HepG2 (cell line): ENCODE data around the gene ZNF442.

ENCODE experiments used
- CEBPB ChIP-seq: IDR thresholded peaks from 2 replicates; pipeline ENCODE4 v1.6.1; 2011; ENCODE audit warnings: low read depth, low read length, improper control_type of control experiment, borderline replicate concordance
- FOXJ3 ChIP-seq: sonication (generic); formaldehyde crosslinking; IDR thresholded peaks from 2 replicates; pipeline ENCODE4 v1.4.0; 2020; ENCODE audit warnings: missing genetic modification reagents, mild to moderate bottlenecking, borderline replicate concordance
- MEIS2 ChIP-seq: sonication (generic); formaldehyde crosslinking; IDR thresholded peaks from 2 replicates; pipeline ENCODE4 v1.9.0; 2021; ENCODE audit warnings: mild to moderate bottlenecking, missing genetic modification reagents
- MXI1 ChIP-seq: IDR thresholded peaks from 3 replicates; pipeline ENCODE4 v1.6.1; 2012; ENCODE audit warnings: low read depth, low read length, inconsistent platforms, borderline replicate concordance
- NFYB ChIP-seq: sonication (generic); formaldehyde crosslinking; IDR thresholded peaks from 2 replicates; pipeline ENCODE4 v1.4.0; 2020; ENCODE audit warnings: missing genetic modification reagents
- TF ChIP-seq, protein P1 (sequence below): sonication (generic); formaldehyde crosslinking; IDR thresholded peaks from 2 replicates; pipeline ENCODE4 v1.5.0; 2020; ENCODE audit warnings: mild to moderate bottlenecking, missing genetic modification reagents, moderate library complexity
- TF ChIP-seq, protein P2 (sequence below): sonication (generic); formaldehyde crosslinking; IDR thresholded peaks from 2 replicates; pipeline ENCODE4 v1.4.0; 2020; ENCODE audit warnings: missing genetic modification reagents
- TF ChIP-seq, protein P3 (sequence below): sonication (generic); formaldehyde crosslinking; IDR thresholded peaks from 2 replicates; pipeline ENCODE4 v1.4.0; 2020; ENCODE audit warnings: missing genetic modification reagents
- TF ChIP-seq, protein P4 (sequence below): sonication (generic); formaldehyde crosslinking; IDR thresholded peaks from 2 replicates; pipeline ENCODE4 v1.8.1; 2022; ENCODE audit warnings: low read depth, mild to moderate bottlenecking, missing genetic modification reagents

DNA sequence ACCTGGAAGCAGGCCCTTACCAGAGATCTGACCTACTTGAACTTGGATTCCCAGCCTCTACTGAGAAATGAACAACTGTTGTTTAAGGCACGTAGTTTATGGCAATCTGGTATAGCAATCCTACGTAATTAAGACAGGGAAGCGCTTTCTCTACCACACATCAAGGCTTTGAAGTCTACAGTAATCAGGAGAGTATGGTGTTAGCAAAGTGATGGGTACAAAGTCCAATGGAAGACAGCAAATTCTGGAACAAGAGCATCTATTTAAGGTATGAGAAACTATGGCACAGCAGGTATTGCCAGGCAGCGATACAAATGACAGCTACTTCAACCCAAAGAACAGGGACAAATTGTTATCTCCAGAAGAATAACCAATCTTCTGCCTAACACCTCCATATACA is 35.1 kb downstream of the ZNF442 start:
- TF ChIP-seq MXI1, result no peak
- TF ChIP-seq, protein P1, sequence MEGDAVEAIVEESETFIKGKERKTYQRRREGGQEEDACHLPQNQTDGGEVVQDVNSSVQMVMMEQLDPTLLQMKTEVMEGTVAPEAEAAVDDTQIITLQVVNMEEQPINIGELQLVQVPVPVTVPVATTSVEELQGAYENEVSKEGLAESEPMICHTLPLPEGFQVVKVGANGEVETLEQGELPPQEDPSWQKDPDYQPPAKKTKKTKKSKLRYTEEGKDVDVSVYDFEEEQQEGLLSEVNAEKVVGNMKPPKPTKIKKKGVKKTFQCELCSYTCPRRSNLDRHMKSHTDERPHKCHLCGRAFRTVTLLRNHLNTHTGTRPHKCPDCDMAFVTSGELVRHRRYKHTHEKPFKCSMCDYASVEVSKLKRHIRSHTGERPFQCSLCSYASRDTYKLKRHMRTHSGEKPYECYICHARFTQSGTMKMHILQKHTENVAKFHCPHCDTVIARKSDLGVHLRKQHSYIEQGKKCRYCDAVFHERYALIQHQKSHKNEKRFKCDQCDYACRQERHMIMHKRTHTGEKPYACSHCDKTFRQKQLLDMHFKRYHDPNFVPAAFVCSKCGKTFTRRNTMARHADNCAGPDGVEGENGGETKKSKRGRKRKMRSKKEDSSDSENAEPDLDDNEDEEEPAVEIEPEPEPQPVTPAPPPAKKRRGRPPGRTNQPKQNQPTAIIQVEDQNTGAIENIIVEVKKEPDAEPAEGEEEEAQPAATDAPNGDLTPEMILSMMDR, result no peak
- TF ChIP-seq MEIS2 (CRISPR knock-in tag), result no peak
- TF ChIP-seq FOXJ3 (CRISPR knock-in tag), result no peak
- TF ChIP-seq, protein P2, sequence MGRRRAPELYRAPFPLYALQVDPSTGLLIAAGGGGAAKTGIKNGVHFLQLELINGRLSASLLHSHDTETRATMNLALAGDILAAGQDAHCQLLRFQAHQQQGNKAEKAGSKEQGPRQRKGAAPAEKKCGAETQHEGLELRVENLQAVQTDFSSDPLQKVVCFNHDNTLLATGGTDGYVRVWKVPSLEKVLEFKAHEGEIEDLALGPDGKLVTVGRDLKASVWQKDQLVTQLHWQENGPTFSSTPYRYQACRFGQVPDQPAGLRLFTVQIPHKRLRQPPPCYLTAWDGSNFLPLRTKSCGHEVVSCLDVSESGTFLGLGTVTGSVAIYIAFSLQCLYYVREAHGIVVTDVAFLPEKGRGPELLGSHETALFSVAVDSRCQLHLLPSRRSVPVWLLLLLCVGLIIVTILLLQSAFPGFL (CRISPR knock-in tag), result no peak
- TF ChIP-seq, protein P3, sequence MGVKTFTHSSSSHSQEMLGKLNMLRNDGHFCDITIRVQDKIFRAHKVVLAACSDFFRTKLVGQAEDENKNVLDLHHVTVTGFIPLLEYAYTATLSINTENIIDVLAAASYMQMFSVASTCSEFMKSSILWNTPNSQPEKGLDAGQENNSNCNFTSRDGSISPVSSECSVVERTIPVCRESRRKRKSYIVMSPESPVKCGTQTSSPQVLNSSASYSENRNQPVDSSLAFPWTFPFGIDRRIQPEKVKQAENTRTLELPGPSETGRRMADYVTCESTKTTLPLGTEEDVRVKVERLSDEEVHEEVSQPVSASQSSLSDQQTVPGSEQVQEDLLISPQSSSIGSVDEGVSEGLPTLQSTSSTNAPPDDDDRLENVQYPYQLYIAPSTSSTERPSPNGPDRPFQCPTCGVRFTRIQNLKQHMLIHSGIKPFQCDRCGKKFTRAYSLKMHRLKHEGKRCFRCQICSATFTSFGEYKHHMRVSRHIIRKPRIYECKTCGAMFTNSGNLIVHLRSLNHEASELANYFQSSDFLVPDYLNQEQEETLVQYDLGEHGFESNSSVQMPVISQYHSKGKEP (CRISPR knock-in tag), result no peak
- TF ChIP-seq, protein P4, sequence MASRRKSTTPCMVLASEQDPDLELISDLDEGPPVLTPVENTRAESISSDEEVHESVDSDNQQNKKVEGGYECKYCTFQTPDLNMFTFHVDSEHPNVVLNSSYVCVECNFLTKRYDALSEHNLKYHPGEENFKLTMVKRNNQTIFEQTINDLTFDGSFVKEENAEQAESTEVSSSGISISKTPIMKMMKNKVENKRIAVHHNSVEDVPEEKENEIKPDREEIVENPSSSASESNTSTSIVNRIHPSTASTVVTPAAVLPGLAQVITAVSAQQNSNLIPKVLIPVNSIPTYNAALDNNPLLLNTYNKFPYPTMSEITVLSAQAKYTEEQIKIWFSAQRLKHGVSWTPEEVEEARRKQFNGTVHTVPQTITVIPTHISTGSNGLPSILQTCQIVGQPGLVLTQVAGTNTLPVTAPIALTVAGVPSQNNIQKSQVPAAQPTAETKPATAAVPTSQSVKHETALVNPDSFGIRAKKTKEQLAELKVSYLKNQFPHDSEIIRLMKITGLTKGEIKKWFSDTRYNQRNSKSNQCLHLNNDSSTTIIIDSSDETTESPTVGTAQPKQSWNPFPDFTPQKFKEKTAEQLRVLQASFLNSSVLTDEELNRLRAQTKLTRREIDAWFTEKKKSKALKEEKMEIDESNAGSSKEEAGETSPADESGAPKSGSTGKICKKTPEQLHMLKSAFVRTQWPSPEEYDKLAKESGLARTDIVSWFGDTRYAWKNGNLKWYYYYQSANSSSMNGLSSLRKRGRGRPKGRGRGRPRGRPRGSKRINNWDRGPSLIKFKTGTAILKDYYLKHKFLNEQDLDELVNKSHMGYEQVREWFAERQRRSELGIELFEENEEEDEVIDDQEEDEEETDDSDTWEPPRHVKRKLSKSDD (CRISPR knock-in tag), result no peak
- no peak for TF ChIP-seq CEBPB
- no peak for TF ChIP-seq NFYB (CRISPR knock-in tag)
